COLO829 (cell line): ENCODE measurements around the gene HBEGF.
"Not testable (repeated sequence)": the region's sequence is repeated elsewhere in the genome, so short reads cannot be mapped to it uniquely, and the experiment has no call there.

Source experiments
- DNase-seq: peaks from one replicate; pipeline ENCODE4 v3.0.0; 2012; ENCODE audit warnings: low spot score

The HBEGF gene

GRCh38 chr5:140360681-140361479, 14.5 kb upstream of the HBEGF start:
- no peak for DNase-seq

- DNase-seq, result no peak
Measured at GRCh38 chr5:140360101-140360500, 13.7 kb upstream of the HBEGF start, which contains the start of gene SLC4A9. SLC4A9 (plus strand) TSS chr5:140360194; CDS start chr5:140360237, 43 bp downstream.

GRCh38 chr5:140358738-140359310, 12.4 kb upstream of the HBEGF start:
- no peak for DNase-seq

- DNase-seq, result peak; percentile 75
Measured at GRCh38 chr5:140357726-140358093, 11.3 kb upstream of the HBEGF start.

GRCh38 chr5:140356853-140357725, 10.7 kb upstream of the HBEGF start:
- DNase-seq, result no peak

GRCh38 chr5:140355546-140355945, 9.1 kb upstream of the HBEGF start:
- DNase-seq, result no peak

- peak; percentile 42 for DNase-seq
Measured at GRCh38 chr5:140351609-140352334, 5.4 kb upstream of the HBEGF start.

- DNase-seq, result no peak
Measured at GRCh38 chr5:140349244-140349643, 2.8 kb upstream of the HBEGF start.

GRCh38 chr5:140348104-140348503, 1.7 kb upstream of the HBEGF start:
- DNase-seq, result no peak

- DNase-seq, result no peak
Measured at GRCh38 chr5:140347360-140347759, 957 bp upstream of the HBEGF start.

- no peak for DNase-seq
Measured at GRCh38 chr5:140345919-140346347, 470 bp downstream of the HBEGF start.

GRCh38 chr5:140344683-140345423, 1.6 kb downstream of the HBEGF start:
- no peak for DNase-seq

GRCh38 chr5:140343849-140344248, 2.6 kb downstream of the HBEGF start:
- not testable (repeated sequence) for DNase-seq

- no peak for DNase-seq
Measured at GRCh38 chr5:140342896-140343295, 3.5 kb downstream of the HBEGF start.

GRCh38 chr5:140342287-140342686, 4.1 kb downstream of the HBEGF start:
- no peak for DNase-seq

- DNase-seq, result no peak
Measured at GRCh38 chr5:140341591-140341990, 4.8 kb downstream of the HBEGF start.

- DNase-seq, result no peak
Measured at GRCh38 chr5:140340605-140341121, 5.7 kb downstream of the HBEGF start.

GRCh38 chr5:140339636-140340035, 6.8 kb downstream of the HBEGF start:
- no peak for DNase-seq

GRCh38 chr5:140338908-140339307, 7.5 kb downstream of the HBEGF start:
- no peak for DNase-seq

GRCh38 chr5:140338336-140338735, 8.1 kb downstream of the HBEGF start:
- DNase-seq, result no peak

- no peak for DNase-seq
Measured at GRCh38 chr5:140337880-140338279, 8.5 kb downstream of the HBEGF start.
